ENCODE measurements around the gene GNG13.

GNG13 gene

DNA sequence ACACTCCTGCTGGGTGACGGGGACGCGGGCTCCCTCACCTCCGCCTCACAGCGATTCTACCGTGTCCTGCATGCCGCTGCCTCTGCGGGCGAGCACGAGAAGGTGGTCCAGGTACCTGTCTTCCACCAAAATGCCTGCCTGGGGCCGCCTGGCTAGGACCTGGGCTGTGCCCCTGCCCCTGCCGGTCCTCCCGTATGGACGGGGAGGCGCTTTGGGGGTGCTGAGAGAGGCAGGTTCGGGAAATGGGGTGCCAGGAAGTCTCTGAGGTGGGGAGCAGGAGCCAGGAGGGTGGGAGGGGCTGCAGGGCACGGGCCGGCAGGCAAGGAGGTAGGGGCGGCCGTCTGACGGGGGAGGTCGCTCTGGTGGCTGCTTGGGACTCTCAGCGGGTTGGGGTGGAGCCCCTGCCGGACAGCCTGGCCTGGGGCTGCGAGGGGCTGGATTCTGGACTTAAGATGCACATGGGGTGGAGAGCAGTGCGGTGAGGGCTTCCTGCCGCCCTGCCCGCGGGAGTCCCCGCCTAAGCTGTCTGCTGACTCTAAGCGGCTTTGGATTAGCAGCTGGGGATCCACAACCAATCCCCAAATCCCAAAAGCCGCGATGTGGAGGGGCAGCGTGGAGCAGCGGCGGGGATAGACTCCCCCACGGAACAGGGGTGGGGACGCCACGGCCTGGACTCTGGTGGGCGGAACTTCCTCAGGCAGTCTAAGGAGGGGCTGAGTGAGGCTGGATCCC is 6.3 kb downstream of the GNG13 start:
- H3K4me1 ChIP-seq (ENCODE audit: control insufficient read depth in 1 of 2, insufficient read depth in 2 of 2, low read length in 2 of 2): peaks cover 0 to 4% of the 10 kb centered on the region in 2 donors
- H3K9me3 ChIP-seq (ENCODE audit: control insufficient read depth in 1 of 2, low read length in 2 of 2): no peaks in the 10 kb centered on the region
- H3K27me3 ChIP-seq (ENCODE audit: control insufficient read depth in 1 of 2, insufficient read depth in 2 of 2, low read length in 2 of 2): peaks cover 4% of the 10 kb centered on the region in 2 donors
- no peak overlapping the region for H3K9ac ChIP-seq (ENCODE audit: low read depth in 1 of 2, low read length in 2 of 2)
- H3K27ac ChIP-seq (ENCODE audit: low read depth, low read length): no peak overlapping the region
- H3K4me3 ChIP-seq (ENCODE audit: low read depth in 1 of 2, low read length in 2 of 2): no peak overlapping the region
- H3K36me3 ChIP-seq (ENCODE audit: control insufficient read depth in 1 of 2, insufficient read depth in 2 of 2, low read length in 2 of 2): peaks cover 0 to 8% of the 10 kb centered on the region in 2 donors

DNA sequence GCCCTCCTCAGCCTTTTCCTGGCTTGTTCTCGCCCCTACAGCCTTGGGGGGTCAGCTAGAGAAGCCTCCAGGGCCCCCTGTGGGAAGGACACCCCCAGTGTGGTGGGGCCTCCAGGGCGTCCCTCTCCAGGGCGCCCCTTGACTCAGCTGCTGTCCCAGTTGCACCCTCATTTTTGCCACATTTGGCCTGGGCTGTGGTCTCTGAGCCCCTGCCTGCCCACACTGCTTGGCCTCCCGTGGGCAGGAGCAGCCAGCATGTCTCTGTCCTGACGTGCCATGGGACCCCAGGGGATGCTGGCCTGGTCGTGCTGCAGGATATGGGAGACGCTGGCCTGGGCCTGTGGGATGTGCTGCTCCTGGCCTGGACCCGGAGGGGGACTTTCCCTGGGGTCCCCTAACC is 7.1 kb downstream of the GNG13 start:
- Histone ChIP-seq H3K9me3 (ENCODE audit: control insufficient read depth in 1 of 2, low read length in 2 of 2) (no peaks in the 10 kb centered on the region), H3K9ac (ENCODE audit: low read depth in 1 of 2, low read length in 2 of 2) (no peak overlapping the region), H3K27ac (ENCODE audit: low read depth, low read length) (no peak overlapping the region), H3K36me3 (ENCODE audit: control insufficient read depth in 1 of 2, insufficient read depth in 2 of 2, low read length in 2 of 2) (peaks cover 0 to 8% of the 10 kb centered on the region in 2 donors), H3K4me1 (ENCODE audit: control insufficient read depth in 1 of 2, insufficient read depth in 2 of 2, low read length in 2 of 2) (peaks cover 0 to 11% of the 10 kb centered on the region in 2 donors), H3K4me3 (ENCODE audit: low read depth in 1 of 2, low read length in 2 of 2) (no peak overlapping the region), H3K27me3 (ENCODE audit: control insufficient read depth in 1 of 2, insufficient read depth in 2 of 2, low read length in 2 of 2) (peaks cover 0 to 3% of the 10 kb centered on the region in 2 donors)

DNA sequence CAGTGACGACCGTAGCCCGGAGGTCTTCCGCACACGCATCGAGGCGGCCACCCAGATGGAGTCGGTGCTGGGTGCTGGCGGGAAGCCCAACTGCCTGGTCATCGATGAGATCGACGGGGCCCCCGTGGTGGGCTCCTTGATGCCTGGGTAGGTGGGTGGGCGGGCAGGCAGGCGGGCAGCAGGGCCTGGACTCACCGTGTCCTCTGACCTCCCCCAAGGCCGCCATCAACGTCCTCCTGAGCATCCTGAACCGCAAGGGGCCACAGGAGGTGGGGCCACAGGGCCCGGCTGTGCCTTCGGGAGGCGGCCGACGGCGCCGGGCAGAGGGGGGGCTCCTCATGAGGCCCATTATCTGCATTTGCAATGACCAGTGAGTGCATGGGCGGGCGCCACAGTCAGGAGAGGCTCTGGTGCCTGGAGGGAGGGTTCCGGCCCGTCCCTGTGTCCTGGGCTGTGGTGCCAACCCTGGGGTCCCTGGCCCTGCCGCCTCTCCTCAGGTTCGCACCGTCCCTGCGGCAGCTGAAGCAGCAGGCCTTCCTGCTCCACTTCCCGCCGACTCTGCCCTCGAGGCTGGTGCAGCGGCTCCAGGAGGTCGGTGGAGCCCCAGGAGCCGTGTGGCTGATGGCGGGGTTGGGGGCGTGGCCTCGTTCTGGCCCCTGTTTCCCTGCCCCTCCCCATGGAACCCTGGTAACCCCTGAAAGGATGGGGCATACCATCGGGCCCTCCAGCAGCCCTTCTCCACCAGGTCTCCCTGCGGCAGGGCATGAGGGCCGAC is 8.1 kb downstream of the GNG13 start:
- Histone ChIP-seq H3K27me3 (ENCODE audit: control insufficient read depth in 1 of 2, insufficient read depth in 2 of 2, low read length in 2 of 2) (no peaks in the 10 kb centered on the region), H3K36me3 (ENCODE audit: control insufficient read depth in 1 of 2, insufficient read depth in 2 of 2, low read length in 2 of 2) (peaks cover 0 to 8% of the 10 kb centered on the region in 2 donors), H3K9me3 (ENCODE audit: control insufficient read depth in 1 of 2, low read length in 2 of 2) (no peaks in the 10 kb centered on the region), H3K4me1 (ENCODE audit: control insufficient read depth in 1 of 2, insufficient read depth in 2 of 2, low read length in 2 of 2) (peaks cover 0 to 16% of the 10 kb centered on the region in 2 donors), H3K27ac (ENCODE audit: low read depth, low read length) (no peak overlapping the region), H3K4me3 (ENCODE audit: low read depth in 1 of 2, low read length in 2 of 2) (no peak overlapping the region), H3K9ac (ENCODE audit: low read depth in 1 of 2, low read length in 2 of 2) (no peak overlapping the region)

DNA sequence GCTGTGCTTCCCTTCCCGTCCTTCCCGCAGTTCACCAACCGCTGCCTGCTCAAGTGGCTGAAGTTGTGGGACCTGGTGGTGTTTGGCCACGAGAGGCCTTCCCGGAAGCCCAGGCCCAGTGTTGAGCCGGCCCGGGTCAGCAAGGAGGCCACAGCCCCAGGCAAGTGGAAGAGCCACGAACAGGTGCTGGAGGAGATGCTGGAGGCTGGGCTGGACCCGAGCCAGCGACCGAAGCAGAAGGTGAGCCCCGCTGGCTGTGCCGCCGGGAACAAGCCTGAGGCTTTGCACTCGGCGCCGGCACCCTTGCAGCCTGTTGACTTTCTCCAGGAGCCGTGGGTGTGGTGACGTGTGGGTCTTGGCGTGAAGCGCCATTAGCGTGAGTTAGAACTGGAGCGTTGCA is 9.4 kb downstream of the GNG13 start:
- H3K9ac ChIP-seq (ENCODE audit: low read depth in 1 of 2, low read length in 2 of 2): no peak overlapping the region
- H3K36me3 ChIP-seq (ENCODE audit: control insufficient read depth in 1 of 2, insufficient read depth in 2 of 2, low read length in 2 of 2): peaks cover 0 to 13% of the 10 kb centered on the region in 2 donors
- H3K4me3 ChIP-seq (ENCODE audit: low read depth in 1 of 2, low read length in 2 of 2): no peak overlapping the region
- no peaks in the 10 kb centered on the region for H3K9me3 ChIP-seq (ENCODE audit: control insufficient read depth in 1 of 2, low read length in 2 of 2)
- H3K27me3 ChIP-seq (ENCODE audit: control insufficient read depth in 1 of 2, insufficient read depth in 2 of 2, low read length in 2 of 2): no peaks in the 10 kb centered on the region
- no peak overlapping the region for H3K27ac ChIP-seq (ENCODE audit: low read depth, low read length)
- H3K4me1 ChIP-seq (ENCODE audit: control insufficient read depth in 1 of 2, insufficient read depth in 2 of 2, low read length in 2 of 2): peaks cover 0 to 22% of the 10 kb centered on the region in 2 donors

DNA sequence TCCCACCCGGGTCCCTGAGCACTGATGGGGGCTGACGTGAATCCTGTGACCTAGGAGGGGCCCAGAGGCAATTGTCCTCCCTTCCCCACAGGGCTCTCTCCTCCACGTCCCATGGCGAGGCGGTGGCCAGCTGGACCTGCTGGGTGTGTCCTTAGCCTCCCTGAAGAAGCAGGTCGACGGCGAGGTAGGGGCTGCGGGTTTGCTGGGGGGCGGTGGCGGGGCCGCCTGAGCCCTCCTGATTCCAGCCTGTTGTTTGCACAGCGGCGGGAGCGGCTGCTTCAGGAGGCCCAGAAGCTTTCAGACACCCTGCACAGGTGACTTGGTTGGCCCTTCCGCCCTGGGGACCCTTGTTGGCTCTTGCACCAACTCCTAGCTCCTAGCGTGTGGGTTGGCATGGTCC is 10.4 kb downstream of the GNG13 start:
- H3K4me3 ChIP-seq (ENCODE audit: low read depth in 1 of 2, low read length in 2 of 2): no peak overlapping the region
- H3K27ac ChIP-seq (ENCODE audit: low read depth, low read length): no peak overlapping the region
- no peaks in the 10 kb centered on the region for H3K9me3 ChIP-seq (ENCODE audit: control insufficient read depth in 1 of 2, low read length in 2 of 2)
- H3K4me1 ChIP-seq (ENCODE audit: control insufficient read depth in 1 of 2, insufficient read depth in 2 of 2, low read length in 2 of 2): peaks cover 0 to 22% of the 10 kb centered on the region in 2 donors
- no peak overlapping the region for H3K9ac ChIP-seq (ENCODE audit: low read depth in 1 of 2, low read length in 2 of 2)
- peaks cover 0 to 16% of the 10 kb centered on the region in 2 donors for H3K36me3 ChIP-seq (ENCODE audit: control insufficient read depth in 1 of 2, insufficient read depth in 2 of 2, low read length in 2 of 2)
- H3K27me3 ChIP-seq (ENCODE audit: control insufficient read depth in 1 of 2, insufficient read depth in 2 of 2, low read length in 2 of 2): no peaks in the 10 kb centered on the region

DNA sequence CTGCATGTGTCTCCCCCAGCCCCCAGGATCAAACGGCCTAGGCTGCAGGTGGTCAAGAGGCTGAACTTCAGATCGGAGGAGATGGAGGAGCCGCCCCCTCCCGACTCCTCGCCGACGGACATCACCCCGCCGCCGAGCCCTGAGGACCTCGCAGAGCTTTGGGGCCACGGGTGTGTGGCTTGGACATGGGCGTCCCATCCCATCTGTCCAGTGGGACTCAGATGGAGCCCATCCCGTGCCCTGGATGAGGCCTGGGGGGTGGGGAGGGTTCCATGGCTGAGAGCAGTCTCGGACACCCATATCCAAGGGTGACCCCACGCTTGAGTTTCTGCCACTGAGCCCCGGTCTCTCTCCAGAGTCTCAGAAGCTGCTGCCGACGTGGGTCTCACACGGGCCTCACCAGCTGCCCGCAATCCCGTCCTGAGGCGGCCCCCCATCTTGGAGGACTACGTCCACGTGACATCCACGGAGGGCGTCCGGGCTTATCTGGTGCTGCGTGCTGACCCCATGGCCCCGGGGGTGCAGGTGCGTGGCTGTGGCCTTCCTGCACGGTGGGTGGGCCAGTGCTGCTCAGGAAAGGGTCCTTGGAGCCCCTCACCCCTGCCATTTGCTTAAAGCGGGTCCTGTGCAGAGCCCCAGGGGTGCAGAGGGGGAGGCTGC is 11.2 kb downstream of the GNG13 start:
- H3K9ac ChIP-seq (ENCODE audit: low read depth in 1 of 2, low read length in 2 of 2): peak overlapping the region; percentile 39 to 44
- peaks cover 0 to 22% of the 10 kb centered on the region in 2 donors for H3K4me1 ChIP-seq (ENCODE audit: control insufficient read depth in 1 of 2, insufficient read depth in 2 of 2, low read length in 2 of 2)
- H3K4me3 ChIP-seq (ENCODE audit: low read depth in 1 of 2, low read length in 2 of 2): peak overlapping the region in 1 of 2 donors; percentile 78
- no peaks in the 10 kb centered on the region for H3K9me3 ChIP-seq (ENCODE audit: control insufficient read depth in 1 of 2, low read length in 2 of 2)
- no peak overlapping the region for H3K27ac ChIP-seq (ENCODE audit: low read depth, low read length)
- no peaks in the 10 kb centered on the region for H3K27me3 ChIP-seq (ENCODE audit: control insufficient read depth in 1 of 2, insufficient read depth in 2 of 2, low read length in 2 of 2)
- peaks cover 2 to 16% of the 10 kb centered on the region in 2 donors for H3K36me3 ChIP-seq (ENCODE audit: control insufficient read depth in 1 of 2, insufficient read depth in 2 of 2, low read length in 2 of 2)

DNA sequence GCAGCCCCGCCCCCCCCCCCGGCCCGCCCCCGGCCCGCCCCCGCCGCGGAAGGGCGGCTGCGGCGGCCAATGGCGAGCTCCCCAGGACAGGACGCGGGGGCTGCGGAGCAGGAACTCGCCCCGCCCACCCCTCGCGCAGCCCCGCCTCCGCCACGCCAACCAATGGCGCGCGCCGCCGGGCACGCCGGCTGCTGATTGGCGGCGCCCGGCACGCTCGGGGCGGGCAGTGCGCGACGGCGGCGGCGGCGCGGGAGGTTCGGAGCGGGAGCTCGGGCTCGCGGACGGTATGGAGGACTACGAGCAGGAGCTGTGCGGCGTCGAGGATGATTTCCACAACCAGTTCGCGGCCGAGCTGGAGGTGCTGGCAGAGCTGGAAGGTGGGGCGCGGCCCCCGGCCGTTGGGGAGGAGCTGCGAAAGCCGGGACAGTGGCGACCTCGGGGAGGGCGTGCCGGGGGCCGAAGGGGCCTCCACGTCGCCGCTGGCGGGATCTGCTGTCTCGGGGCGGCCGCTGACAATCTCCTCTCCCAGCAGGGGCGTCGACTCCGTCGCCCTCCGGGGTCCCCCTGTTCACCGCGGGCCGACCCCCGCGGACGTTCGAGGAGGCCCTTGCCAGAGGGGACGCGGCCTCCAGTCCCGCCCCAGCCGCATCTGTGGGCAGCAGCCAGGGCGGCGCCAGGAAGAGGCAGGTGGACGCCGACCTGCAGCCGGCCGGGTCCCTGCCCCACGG is 12.0 kb downstream of the GNG13 start, which contains the start of gene CHTF18:
TSS of gene CHTF18 (plus strand) at position 222 of the 728 bp plus-strand sequence. CDS start at position 287, 65 bp downstream.
- H3K9ac ChIP-seq (ENCODE audit: low read depth in 1 of 2, low read length in 2 of 2): peak within 1 kb of the TSS; percentile 79
- H3K36me3 ChIP-seq (ENCODE audit: control insufficient read depth in 1 of 2, insufficient read depth in 2 of 2, low read length in 2 of 2): peaks cover 2 to 16% of the 10 kb centered on the region in 2 donors
- H3K4me1 ChIP-seq (ENCODE audit: control insufficient read depth in 1 of 2, insufficient read depth in 2 of 2, low read length in 2 of 2): peaks cover under 1 to 22% of the 10 kb centered on the region in 2 donors
- H3K4me3 ChIP-seq (ENCODE audit: low read depth in 1 of 2, low read length in 2 of 2): peak within 1 kb of the TSS; percentile 79 to 93
- H3K27ac ChIP-seq (ENCODE audit: low read depth, low read length): no peak within 1 kb of the TSS
- H3K9me3 ChIP-seq (ENCODE audit: control insufficient read depth in 1 of 2, low read length in 2 of 2): no peaks in the 10 kb centered on the region
- peaks cover 0 to under 1% of the 10 kb centered on the region in 2 donors for H3K27me3 ChIP-seq (ENCODE audit: control insufficient read depth in 1 of 2, insufficient read depth in 2 of 2, low read length in 2 of 2)

DNA sequence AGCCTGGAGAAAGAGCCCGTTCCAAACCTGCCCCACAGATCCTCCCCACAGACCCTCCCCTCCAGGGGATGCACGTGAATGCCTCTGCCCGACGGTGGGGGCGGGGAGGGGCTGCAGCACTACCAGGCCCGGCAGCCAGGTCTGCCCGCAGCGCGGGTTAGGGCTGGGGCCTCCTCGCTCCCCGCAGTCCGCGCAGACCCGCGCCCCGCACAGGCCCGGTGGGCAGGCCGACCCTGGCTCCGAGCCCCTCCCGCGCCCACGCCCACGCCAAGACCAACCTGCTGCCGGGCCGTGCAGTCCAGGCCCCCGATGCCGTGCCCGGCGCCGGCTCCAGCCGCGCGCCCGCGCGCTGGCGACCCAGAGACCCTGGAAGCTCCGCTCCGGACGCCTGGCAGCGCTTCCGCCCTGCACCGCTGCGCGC is 12.5 kb downstream of the GNG13 start, which contains the start of gene RPUSD1:
TSS of gene RPUSD1 (minus strand) at position 404 of the 421 bp plus-strand sequence. CDS start 644 bp downstream, outside the sequence.
- Histone ChIP-seq H3K9ac (ENCODE audit: low read depth in 1 of 2, low read length in 2 of 2) (peak within 1 kb of the TSS; percentile 79), H3K27me3 (ENCODE audit: control insufficient read depth in 1 of 2, insufficient read depth in 2 of 2, low read length in 2 of 2) (peaks cover 6% of the 10 kb centered on the region in 2 donors), H3K36me3 (ENCODE audit: control insufficient read depth in 1 of 2, insufficient read depth in 2 of 2, low read length in 2 of 2) (peaks cover 2 to 16% of the 10 kb centered on the region in 2 donors), H3K4me1 (ENCODE audit: control insufficient read depth in 1 of 2, insufficient read depth in 2 of 2, low read length in 2 of 2) (peaks cover 6 to 26% of the 10 kb centered on the region in 2 donors), H3K9me3 (ENCODE audit: control insufficient read depth in 1 of 2, low read length in 2 of 2) (no peaks in the 10 kb centered on the region), H3K4me3 (ENCODE audit: low read depth in 1 of 2, low read length in 2 of 2) (peak within 1 kb of the TSS; percentile 79 to 93), H3K27ac (ENCODE audit: low read depth, low read length) (no peak within 1 kb of the TSS)

DNA sequence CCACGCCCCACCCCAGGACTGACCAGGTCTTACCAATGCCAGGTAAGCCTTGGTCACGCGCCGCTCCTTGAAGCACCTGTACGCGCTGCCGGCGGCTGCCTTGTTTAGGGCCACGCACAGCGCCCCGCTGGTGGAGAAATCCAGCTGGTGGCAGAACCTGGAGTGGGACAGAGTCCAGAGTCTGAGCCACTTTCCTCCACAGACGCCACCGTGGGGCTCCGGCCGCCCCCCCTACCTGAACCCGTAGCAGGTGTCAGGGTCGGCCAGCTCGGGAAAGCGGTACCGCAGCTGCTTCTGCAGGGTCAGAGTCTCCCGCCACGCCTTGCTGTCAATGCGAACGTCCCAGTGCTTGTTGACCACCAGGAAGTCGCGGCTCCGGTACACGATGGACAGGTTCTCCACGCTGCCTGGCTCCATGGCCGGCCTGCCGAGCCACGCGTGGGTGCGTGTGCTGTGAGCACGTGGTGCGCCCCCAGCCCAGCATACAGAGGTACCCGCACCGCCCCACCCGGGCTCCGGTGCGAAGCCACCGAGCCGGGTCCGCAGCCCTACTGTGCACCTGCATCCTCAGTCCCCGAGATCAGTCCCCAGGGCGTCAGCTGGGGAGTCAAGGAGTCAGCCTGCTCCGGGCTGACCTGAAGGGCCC is 13.1 kb downstream of the GNG13 start:
- Histone ChIP-seq H3K9ac (ENCODE audit: low read depth in 1 of 2, low read length in 2 of 2) (peak overlapping the region; percentile 79), H3K27ac (ENCODE audit: low read depth, low read length) (no peak overlapping the region), H3K9me3 (ENCODE audit: control insufficient read depth in 1 of 2, low read length in 2 of 2) (no peaks in the 10 kb centered on the region), H3K4me3 (ENCODE audit: low read depth in 1 of 2, low read length in 2 of 2) (peak overlapping the region; percentile 79 to 93), H3K27me3 (ENCODE audit: control insufficient read depth in 1 of 2, insufficient read depth in 2 of 2, low read length in 2 of 2) (peaks cover 8 to 11% of the 10 kb centered on the region in 2 donors), H3K36me3 (ENCODE audit: control insufficient read depth in 1 of 2, insufficient read depth in 2 of 2, low read length in 2 of 2) (peaks cover 2 to 16% of the 10 kb centered on the region in 2 donors), H3K4me1 (ENCODE audit: control insufficient read depth in 1 of 2, insufficient read depth in 2 of 2, low read length in 2 of 2) (peaks cover 8 to 31% of the 10 kb centered on the region in 2 donors)

Data from duodenal mucosa (tissue), 2 donors.